GM21576 (cell line): Measurements from ENCODE around the gene SMARCAD1.
A peak's percentile ranks its signal among the peaks of the same experiment; 100 is the strongest.

ENCODE experiments used
- ATAC-seq: cut with Tn5 transposase; IDR thresholded peaks from one replicate; pipeline ENCODE4 v1.9.1; 2021; ENCODE audit warnings: mild to moderate bottlenecking, moderate library complexity; ENCODE audit not compliant: unreplicated experiment

The SMARCAD1 gene

GRCh38 chr4:94226763-94227162, 19.1 kb downstream of the SMARCAD1 start:
- no peak for ATAC-seq

DNA sequence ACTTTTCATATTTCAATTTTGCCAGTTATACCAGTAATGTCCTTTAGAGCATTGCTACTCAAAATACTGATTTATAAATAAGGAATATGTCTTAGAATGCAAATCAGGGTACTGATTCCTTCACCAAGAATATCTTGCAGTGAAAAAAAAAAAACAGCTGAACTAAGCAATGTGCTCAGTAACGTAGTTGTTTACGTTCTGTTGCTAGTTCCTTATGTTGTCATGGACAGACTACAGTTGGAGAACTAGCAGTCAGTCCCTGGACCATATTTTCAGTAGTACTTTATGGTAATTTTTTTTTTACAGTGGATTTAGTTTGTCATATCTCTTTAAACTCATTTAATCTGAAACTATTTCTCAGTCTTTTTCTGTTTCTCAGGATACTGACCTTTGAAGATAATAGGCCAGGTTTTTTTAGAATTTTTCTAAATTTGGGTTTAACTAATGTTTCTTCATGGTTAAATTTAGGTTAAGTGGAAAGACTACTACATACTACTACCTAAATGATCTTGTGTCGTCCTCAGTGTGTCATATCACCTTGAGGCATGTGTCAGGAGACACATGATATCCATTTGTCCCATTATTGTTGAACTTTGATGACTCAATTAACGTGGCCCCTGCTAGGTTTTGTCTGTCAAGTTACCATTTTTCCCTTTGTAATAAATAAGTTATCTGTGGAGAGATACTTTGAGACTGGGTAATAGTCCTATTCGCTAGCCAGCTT, 21.0 kb downstream of the SMARCAD1 start:
- ATAC-seq: no peak

DNA sequence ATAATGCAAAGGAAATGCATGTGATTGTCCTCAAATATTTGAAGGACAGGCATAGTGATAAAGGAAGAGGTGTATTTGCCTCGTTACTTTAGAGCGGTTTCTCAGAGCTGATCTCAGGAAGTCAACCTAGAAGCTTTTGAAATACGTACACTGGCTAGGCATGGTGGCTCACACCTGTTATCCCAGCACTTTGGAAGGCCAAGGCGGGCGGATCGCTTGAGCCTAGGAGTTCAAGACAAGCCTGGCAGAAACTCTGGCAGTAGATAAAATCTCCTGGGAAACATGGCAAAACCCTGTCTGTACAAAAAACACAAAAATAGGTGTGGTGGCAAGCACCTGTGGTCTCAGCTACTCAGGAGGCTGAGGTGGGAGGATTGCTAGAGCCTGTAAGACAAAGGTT, 24.9 kb downstream of the SMARCAD1 start:
- no peak for ATAC-seq

DNA sequence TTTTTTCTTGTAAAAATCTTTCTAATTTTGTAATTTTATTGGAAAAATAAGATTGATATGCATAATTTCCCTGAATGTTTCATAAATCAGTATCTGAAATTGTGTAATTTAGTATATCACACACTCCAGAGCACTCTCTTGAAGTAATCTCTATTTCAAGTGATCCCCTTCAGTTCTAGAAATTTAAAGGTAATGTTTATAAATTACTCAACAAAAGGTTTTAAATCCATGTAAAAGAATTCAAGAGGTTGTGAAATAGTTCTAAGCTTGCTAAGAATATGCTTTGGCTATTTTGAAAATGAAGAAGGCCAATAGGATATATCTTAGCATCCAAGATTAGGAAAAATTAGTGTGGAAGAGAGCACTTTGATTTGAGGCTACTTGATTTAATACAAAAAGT, 28.2 kb downstream of the SMARCAD1 start:
- ATAC-seq: no peak

- ATAC-seq: no peak
Observed at GRCh38 chr4:94237271-94237670, 29.6 kb downstream of the SMARCAD1 start.

DNA sequence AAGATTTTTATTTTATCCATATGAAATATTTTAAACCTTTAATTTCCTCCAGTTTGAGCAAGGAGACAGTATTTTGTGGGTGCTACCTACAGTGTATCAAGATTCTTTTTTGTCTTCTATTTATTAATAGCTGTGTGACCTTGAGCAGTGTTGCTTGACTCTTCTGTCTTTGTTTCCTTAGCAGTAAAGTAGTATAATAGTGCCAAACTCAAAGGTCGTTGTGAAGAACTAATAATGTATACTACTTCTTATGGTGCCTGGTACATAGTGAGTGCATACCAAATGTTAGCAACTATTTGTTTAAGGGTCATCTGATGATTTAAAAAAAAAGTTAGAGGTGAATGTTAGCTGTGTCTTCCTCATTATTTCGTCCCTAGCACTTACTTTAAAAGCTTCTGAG, 30.5 kb downstream of the SMARCAD1 start:
- no peak for ATAC-seq

DNA sequence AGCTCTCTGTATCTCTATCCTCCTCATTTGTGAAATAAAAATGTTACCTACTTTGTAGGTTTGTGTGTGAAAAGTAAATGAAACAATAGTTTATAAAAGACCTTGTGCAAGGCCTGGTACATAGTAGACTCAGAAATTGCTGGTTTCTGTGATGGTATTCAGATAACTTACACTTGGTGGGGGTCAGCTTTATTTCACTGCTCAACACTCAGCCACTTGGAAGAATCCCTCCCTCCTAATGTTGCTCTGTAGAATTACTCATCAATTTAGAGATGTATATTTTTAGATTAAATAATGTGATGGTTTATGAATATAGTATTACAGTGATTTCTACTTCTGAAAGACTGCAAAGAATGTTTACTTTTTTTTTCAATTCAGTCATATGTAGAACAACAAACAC, 32.7 kb downstream of the SMARCAD1 start:
- ATAC-seq: no peak

- ATAC-seq: no peak
Observed at GRCh38 chr4:94244087-94244828, 36.6 kb downstream of the SMARCAD1 start.

- ATAC-seq: no peak
Observed at GRCh38 chr4:94244829-94245185, 37.1 kb downstream of the SMARCAD1 start.

DNA sequence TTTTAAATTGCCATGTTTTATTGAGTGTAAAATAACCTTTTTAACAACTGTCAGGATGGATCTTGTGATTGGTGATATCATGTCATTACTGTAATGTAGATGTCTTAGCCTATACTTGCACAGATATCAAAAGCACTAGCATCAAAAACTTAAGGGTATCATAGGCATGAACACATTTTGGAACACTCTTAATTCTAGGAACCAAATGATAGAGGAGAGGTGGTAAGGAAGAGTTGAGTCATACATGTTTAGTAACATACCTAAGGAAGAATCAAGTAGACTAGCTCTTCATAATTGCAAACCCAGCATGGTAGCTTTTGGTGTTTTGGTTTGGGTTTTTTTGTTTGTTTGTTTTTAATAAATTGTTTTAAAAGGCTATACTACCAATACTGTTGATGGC, 43.4 kb downstream of the SMARCAD1 start:
- ATAC-seq: no peak

GRCh38 chr4:94253036-94253435, 45.4 kb downstream of the SMARCAD1 start:
- no peak for ATAC-seq

DNA sequence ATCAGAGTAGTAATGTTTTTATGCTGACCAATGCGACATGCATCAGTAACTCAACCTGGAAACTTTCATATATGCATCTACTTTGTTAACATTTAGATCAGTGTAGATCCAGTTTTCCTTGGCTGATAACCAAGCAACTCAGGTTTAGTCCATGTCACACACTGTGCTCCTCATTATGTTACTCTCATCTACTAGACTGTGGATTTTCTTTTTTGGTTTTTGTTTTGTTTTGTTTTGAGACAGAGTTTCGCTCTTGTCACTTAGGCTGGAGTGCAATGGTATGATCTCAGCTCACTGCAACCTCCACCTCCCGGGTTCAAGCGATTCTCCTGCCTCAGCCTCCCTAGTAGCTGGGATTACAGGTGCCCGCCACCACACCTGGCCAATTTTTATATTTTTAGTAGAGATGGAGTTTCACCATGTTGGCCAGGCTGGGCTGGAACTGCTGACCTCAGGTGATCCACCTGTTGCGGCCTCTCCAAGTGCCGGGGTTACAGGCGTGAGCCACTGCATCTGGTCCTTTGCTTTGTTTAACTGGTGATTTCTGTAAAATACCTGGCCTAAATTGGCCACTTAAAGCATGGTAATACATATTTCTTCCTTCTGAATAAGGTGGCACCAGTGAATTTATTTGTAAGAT, 48.6 kb downstream of the SMARCAD1 start:
- no peak for ATAC-seq

DNA sequence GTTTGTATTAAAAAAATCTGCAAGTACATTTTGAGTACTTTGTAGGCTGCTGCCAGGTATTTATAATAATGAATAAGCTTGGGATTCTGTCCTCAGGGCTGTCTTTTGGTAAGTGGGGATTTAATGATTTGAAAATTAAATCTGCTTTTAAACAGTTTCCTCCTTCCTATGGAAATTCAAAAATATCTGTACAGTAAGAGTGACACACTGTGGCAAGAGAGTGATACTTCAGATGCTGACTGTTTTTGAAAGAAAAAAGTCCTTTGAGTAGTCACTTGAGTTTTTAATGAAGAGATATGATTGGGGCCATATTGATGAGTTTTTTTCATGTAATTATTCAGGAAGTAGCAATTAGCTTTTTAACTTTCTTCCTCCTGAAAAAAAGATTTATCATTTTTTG, 49.2 kb downstream of the SMARCAD1 start:
- ATAC-seq: no peak

- ATAC-seq: no peak
Observed at GRCh38 chr4:94262163-94263016, 54.7 kb downstream of the SMARCAD1 start.

GRCh38 chr4:94267037-94267436, 59.4 kb downstream of the SMARCAD1 start:
- no peak for ATAC-seq

GRCh38 chr4:94271248-94271647, 63.6 kb downstream of the SMARCAD1 start:
- ATAC-seq: no peak

GRCh38 chr4:94274912-94275311, 67.2 kb downstream of the SMARCAD1 start:
- ATAC-seq: no peak

DNA sequence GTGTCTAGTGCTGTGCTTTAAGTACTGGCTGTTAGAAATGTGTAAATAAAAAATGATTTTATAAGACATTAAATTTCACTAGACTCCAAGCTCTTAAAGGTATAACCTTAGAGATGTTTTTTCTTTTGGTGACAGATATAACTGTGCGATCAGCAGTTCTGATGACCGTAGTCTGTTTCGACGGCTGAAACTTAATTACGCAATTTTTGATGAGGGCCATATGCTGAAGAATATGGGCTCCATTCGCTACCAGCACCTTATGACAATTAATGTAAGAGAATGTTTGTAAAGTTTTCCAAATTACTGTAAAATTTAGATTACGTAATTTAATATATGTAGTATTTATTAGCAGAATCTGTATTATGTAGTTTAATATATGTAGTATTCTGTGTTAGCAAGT, 68.5 kb downstream of the SMARCAD1 start:
- ATAC-seq: no peak

DNA sequence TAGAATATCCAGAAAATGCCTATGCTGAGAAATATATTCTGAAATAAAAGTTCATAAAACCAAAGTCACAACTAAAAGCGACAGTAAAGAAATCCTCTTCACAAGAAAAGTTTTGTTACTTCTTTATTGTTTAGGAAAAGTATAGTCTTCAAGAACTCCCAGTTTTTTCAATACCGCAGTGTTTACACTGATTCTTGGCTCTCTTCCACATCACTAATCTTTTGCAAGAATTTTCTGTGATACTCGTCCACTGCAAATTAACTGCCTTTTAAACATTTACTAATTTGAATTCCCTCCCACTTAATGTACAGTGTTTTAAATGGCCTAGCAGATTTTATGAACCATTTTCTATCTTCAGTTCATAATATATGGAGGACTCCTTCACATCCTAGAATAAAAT, 69.9 kb downstream of the SMARCAD1 start:
- ATAC-seq: no peak

DNA sequence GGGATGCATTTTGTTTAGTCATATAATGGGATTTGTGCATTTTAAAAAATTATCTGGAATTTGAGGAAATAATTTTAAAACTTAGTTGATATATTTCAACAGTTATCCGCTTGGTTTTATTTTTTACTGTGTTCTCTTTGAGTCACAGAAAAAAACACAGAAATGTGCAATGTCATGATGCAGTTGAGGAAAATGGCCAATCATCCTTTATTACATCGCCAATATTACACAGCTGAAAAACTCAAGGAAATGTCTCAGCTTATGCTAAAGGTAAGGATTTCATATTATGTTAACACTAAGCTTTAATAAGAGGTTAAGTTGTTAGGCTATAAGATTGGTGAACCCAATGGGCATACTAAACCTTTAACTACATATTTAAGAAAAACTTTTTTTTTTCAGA, 71.1 kb downstream of the SMARCAD1 start:
- no peak for ATAC-seq

DNA sequence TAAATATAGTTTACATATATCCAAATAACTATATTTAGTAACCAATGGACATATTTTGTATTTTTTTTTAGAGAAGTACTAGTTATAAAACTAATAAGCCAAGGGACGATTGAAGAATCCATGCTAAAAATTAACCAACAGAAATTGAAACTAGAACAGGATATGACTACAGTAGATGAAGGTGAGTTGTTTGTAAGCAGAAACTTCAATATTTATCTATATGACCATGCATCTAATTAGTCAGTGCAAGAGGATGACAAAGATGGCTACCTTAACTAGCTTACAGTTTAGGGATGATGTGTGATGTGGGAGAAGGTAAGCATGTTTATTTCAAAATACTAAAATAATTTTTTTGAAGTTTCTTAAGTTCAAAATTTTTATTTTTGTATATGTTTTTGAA, 77.2 kb downstream of the SMARCAD1 start:
- peak; percentile 55 for ATAC-seq
